ENCODE results near the gene TAF8.

DNA sequence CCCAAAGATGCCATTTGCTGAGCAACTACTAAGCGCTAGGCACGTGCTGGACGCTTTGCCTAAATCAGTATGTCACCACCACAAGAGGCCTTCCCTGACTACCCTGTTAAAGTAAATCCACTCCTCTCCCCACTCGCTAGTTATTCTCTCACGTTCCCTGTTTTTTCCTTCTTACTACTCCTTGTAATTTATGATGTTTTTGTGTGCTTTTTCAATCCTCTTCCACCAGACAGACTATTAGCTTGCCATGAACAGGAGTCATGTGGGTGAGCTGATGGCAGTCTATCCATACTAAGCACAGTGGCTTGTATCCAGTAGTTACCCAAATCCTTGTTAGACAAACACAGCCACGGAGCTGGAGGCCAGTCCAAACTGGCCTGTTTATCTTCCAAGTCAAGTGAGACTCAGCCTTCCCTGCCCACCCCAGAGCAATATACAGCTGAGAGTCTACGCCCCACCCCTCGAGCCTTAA, 50.9 kb downstream of the TAF8 start:
- TF ChIP-seq, protein P1, sequence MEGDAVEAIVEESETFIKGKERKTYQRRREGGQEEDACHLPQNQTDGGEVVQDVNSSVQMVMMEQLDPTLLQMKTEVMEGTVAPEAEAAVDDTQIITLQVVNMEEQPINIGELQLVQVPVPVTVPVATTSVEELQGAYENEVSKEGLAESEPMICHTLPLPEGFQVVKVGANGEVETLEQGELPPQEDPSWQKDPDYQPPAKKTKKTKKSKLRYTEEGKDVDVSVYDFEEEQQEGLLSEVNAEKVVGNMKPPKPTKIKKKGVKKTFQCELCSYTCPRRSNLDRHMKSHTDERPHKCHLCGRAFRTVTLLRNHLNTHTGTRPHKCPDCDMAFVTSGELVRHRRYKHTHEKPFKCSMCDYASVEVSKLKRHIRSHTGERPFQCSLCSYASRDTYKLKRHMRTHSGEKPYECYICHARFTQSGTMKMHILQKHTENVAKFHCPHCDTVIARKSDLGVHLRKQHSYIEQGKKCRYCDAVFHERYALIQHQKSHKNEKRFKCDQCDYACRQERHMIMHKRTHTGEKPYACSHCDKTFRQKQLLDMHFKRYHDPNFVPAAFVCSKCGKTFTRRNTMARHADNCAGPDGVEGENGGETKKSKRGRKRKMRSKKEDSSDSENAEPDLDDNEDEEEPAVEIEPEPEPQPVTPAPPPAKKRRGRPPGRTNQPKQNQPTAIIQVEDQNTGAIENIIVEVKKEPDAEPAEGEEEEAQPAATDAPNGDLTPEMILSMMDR (IDR thresholded peaks at IDR 0.05), result no peak
- TF ChIP-seq, protein P2, sequence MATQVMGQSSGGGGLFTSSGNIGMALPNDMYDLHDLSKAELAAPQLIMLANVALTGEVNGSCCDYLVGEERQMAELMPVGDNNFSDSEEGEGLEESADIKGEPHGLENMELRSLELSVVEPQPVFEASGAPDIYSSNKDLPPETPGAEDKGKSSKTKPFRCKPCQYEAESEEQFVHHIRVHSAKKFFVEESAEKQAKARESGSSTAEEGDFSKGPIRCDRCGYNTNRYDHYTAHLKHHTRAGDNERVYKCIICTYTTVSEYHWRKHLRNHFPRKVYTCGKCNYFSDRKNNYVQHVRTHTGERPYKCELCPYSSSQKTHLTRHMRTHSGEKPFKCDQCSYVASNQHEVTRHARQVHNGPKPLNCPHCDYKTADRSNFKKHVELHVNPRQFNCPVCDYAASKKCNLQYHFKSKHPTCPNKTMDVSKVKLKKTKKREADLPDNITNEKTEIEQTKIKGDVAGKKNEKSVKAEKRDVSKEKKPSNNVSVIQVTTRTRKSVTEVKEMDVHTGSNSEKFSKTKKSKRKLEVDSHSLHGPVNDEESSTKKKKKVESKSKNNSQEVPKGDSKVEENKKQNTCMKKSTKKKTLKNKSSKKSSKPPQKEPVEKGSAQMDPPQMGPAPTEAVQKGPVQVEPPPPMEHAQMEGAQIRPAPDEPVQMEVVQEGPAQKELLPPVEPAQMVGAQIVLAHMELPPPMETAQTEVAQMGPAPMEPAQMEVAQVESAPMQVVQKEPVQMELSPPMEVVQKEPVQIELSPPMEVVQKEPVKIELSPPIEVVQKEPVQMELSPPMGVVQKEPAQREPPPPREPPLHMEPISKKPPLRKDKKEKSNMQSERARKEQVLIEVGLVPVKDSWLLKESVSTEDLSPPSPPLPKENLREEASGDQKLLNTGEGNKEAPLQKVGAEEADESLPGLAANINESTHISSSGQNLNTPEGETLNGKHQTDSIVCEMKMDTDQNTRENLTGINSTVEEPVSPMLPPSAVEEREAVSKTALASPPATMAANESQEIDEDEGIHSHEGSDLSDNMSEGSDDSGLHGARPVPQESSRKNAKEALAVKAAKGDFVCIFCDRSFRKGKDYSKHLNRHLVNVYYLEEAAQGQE (IDR thresholded peaks at IDR 0.05; ENCODE audit: insufficient read depth in 1 of 2, low read depth in 2 of 2, low read length in 1 of 2), result no peak
- TF ChIP-seq SIN3A (IDR thresholded peaks at IDR 0.05; ENCODE audit: borderline replicate concordance, insufficient read depth, low read depth, low read length) (no peak), POLR2AphosphoS5 (IDR thresholded peaks at IDR 0.05; ENCODE audit: low read depth, low read length) (no peak), TCF7L2 (IDR thresholded peaks at IDR 0.05; ENCODE audit: low read depth, low read length) (no peak)

All from Panc1 (cell line).